Stomach (tissue), 9 donors: ENCODE data around the gene RSPH4A. TPM values are rescaled to one million over a fixed set of nuclear protein-coding genes. Genes with fewer than 3 reads are reported as not detected.

Experiments used
- DNase-seq, 2 donors: peaks; one replicate each; pipeline versions ENCODE4 v3.0.0 to v3.0.0-alpha.2; 2013 to 2019
- H3K27ac ChIP-seq, 5 donors: fragments of 200-600 bp in 4 of 5; sonication (generic) in 4 of 5; one replicate each; pipeline ENCODE4 v1.5.1; 2013 to 2019; ENCODE audit warnings: mild to moderate bottlenecking in 1 of 5, moderate library complexity in 1 of 5
- H3K27me3 ChIP-seq, 3 donors: fragments of 200-600 bp; sonication (generic); one replicate each; pipeline ENCODE4 v1.5.1; 2017 to 2019; ENCODE audit warnings: mixed run types in 1 of 3
- H3K36me3 ChIP-seq, 4 donors: fragments of 200-600 bp; sonication (generic); 1 replicate in 3 of 4; 2 replicates in 1 of 4; pipeline ENCODE4 v1.5.1; 2016 to 2019
- H3K4me1 ChIP-seq, 4 donors: fragments of 200-600 bp; sonication (generic); one replicate each; pipeline ENCODE4 v1.5.1; 2016 to 2019
- H3K4me3 ChIP-seq, 4 donors: fragments of 200-600 bp; sonication (generic) in 3 of 4; one replicate each; pipeline ENCODE4 v1.5.1; 2016 to 2019; ENCODE audit warnings: mild to moderate bottlenecking in 1 of 4
- H3K9me3 ChIP-seq, 4 donors: fragments of 200-600 bp; sonication (generic); one replicate each; pipeline ENCODE4 v1.5.1; 2016 to 2019
- CTCF ChIP-seq, 7 experiments: fragments of 450-650 bp in 4 of 7; fragments of 200-600 bp in 3 of 7; sonication (generic) in 3 of 7; IDR thresholded peaks; one replicate each; pipeline ENCODE4 v1.5.1; 2016 to 2019; ENCODE audit warnings: antibody characterized with exemption in 7 of 7, control low read depth in 2 of 7, mild to moderate bottlenecking in 1 of 7
- EP300 ChIP-seq: sonication (generic); formaldehyde crosslinking; IDR thresholded peaks from one replicate; pipeline ENCODE4 v1.6.1; 2017; ENCODE audit warnings: antibody characterized with exemption
- POLR2A ChIP-seq, 4 donors: fragments of 450-650 bp; IDR thresholded peaks; one replicate each; pipeline ENCODE4 v1.6.1; 2016; ENCODE audit warnings: antibody characterized with exemption in 4 of 4, control low read depth in 2 of 4, mild to moderate bottlenecking in 1 of 4, moderate library complexity in 1 of 4
- POLR2AphosphoS5 ChIP-seq, 3 donors: sonication (generic); formaldehyde crosslinking; IDR thresholded peaks; one replicate each; pipeline ENCODE4 v1.6.1; 2016; ENCODE audit warnings: antibody characterized with exemption in 3 of 3
- WGBS, 5 donors: extraction: QIAGEN DNeasy Blood & Tissue Kit in 3 of 5; methylation state at CpG; one replicate each; pipeline versions ENCODE4 v1.1.5 to v1.1.7; 2013 to 2018; 5-methylcytosine and 5-hydroxymethylcytosine counted together
- intact Hi-C: fragments of 100-400 bp; cut with DNase I; formaldehyde crosslinking; loops from one replicate; pipeline ENCODE4 v1.15.1; 2023; ENCODE audit warnings: low total_unique reads
- polyA plus RNA-seq, 3 donors: library from polyadenylated mRNA; stranded (reverse); fragments of 200-250 nt; gene quantifications; one replicate each; pipeline ENCODE4 v1.2.3, GENCODE V29; 2013
- total RNA-seq, 5 donors: library from RNA; depleted of rRNA; stranded (reverse); fragments of >200 nt; gene quantifications; one replicate each; pipeline versions ENCODE4 v1.1.0 to v1.2.3, GENCODE V29; 2014 to 2016
- donor health status: healthy with polysubstance abuse.
- donor health status: Bipolar disorder and iron deficiency.
- donor health status: healthy.

Gene RSPH4A
- total and polyA plus RNA-seq, 8 donors: under 0.01 to 5.3 (median 0.25) TPM; not detected in 2

GRCh38 chr6:116633685-116634084, 17.4 kb downstream of the RSPH4A start:
- Histone ChIP-seq H3K4me3 (no peak overlapping the region), H3K27ac (no peak overlapping the region), H3K4me1 (no peaks in the 10 kb centered on the region), H3K9me3 (no peaks in the 10 kb centered on the region), H3K27me3 (no peaks in the 10 kb centered on the region), H3K36me3 (peaks cover 0 to 30% (median 27%) of the 10 kb centered on the region in 4 donors)
- TF ChIP-seq EP300 (no peak), POLR2AphosphoS5 (IDR thresholded peaks at IDR 0.05) (no peak), POLR2A (IDR thresholded peaks at IDR 0.05) (no peak), CTCF (IDR thresholded peaks at IDR 0.05) (no peak)
- intact Hi-C loops: no loop called here
- 78 to 94% (median 81%) methylated on average over 2 of the region's 2 CpGs for WGBS, 5 donors
- peak in 1 of 2 donors; percentile 18 for DNase-seq

- Histone ChIP-seq H3K9me3 (no peaks in the 10 kb centered on the region), H3K27me3 (no peaks in the 10 kb centered on the region), H3K27ac (no peak overlapping the region), H3K4me1 (peaks cover 0 to 6% (median 0%) of the 10 kb centered on the region in 4 donors), H3K36me3 (peaks cover 0 to 35% (median 30%) of the 10 kb centered on the region in 4 donors), H3K4me3 (no peak overlapping the region)
- intact Hi-C loops: no loop called here
- 11 to 30% (median 15%) methylated on average over 5 of the region's 5 CpGs for WGBS, 5 donors
- DNase-seq: no peak
- TF ChIP-seq POLR2A (IDR thresholded peaks at IDR 0.05): no peak
- no peak for TF ChIP-seq EP300
- TF ChIP-seq CTCF (IDR thresholded peaks at IDR 0.05): no peak
- TF ChIP-seq POLR2AphosphoS5 (IDR thresholded peaks at IDR 0.05): no peak
These were observed 31.9 kb downstream of the RSPH4A start for GRCh38 chr6:116648156-116648555.

- Histone ChIP-seq H3K4me3 (no peak overlapping the region), H3K9me3 (no peaks in the 10 kb centered on the region), H3K4me1 (peaks cover 0 to 6% (median 0%) of the 10 kb centered on the region in 4 donors), H3K36me3 (peaks cover 0 to 36% (median 31%) of the 10 kb centered on the region in 4 donors), H3K27ac (no peak overlapping the region), H3K27me3 (no peaks in the 10 kb centered on the region)
- TF ChIP-seq POLR2A (IDR thresholded peaks at IDR 0.05) (no peak), CTCF (IDR thresholded peaks at IDR 0.05) (no peak), POLR2AphosphoS5 (IDR thresholded peaks at IDR 0.05) (no peak), EP300 (no peak)
- WGBS, 5 donors: 74 to 82% (median 76%) methylated on average over 3 of the region's 3 CpGs
- DNase-seq: no peak
- intact Hi-C loops: no loop called here
These were observed 32.9 kb downstream of the RSPH4A start for GRCh38 chr6:116649129-116649528.

- Histone ChIP-seq H3K4me1 (peaks cover 0 to 6% (median 0%) of the 10 kb centered on the region in 4 donors), H3K4me3 (no peak overlapping the region), H3K27ac (no peak overlapping the region), H3K27me3 (no peaks in the 10 kb centered on the region), H3K36me3 (peaks cover 0 to 52% (median 42%) of the 10 kb centered on the region in 4 donors), H3K9me3 (no peaks in the 10 kb centered on the region)
- intact Hi-C loops: no loop called here
- no peak for DNase-seq
- 77 to 91% (median 80%) methylated on average over 4 of the region's 4 CpGs for WGBS, 5 donors
- TF ChIP-seq POLR2AphosphoS5 (IDR thresholded peaks at IDR 0.05): no peak
- no peak for TF ChIP-seq POLR2A (IDR thresholded peaks at IDR 0.05)
- TF ChIP-seq EP300: no peak
- no peak for TF ChIP-seq CTCF (IDR thresholded peaks at IDR 0.05)
These were observed 35.6 kb downstream of the RSPH4A start for GRCh38 chr6:116651916-116652315.
